ENCODE data around the gene LRRFIP1.

LRRFIP1 gene

GRCh38 chr2:237618449-237618848 is 8.9 kb upstream of the LRRFIP1 start:
- no peak for DNase-seq

GRCh38 chr2:237623428-237624403 is 3.7 kb upstream of the LRRFIP1 start:
- no peak for DNase-seq

GRCh38 chr2:237624565-237624964 is 2.8 kb upstream of the LRRFIP1 start:
- DNase-seq = no peak

GRCh38 chr2:237625216-237625705 is 2.1 kb upstream of the LRRFIP1 start:
- DNase-seq = no peak

GRCh38 chr2:237625777-237626176 is 1.6 kb upstream of the LRRFIP1 start:
- no peak for DNase-seq

GRCh38 chr2:237626813-237627440 is 460 bp upstream of the LRRFIP1 start:
- no peak for DNase-seq

GRCh38 chr2:237628247-237629187 is 1.1 kb downstream of the LRRFIP1 start:
- no peak for DNase-seq

- DNase-seq = no peak
These were observed 1.8 kb downstream of the LRRFIP1 start for GRCh38 chr2:237629188-237629534.

GRCh38 chr2:237629739-237630138 is 2.4 kb downstream of the LRRFIP1 start:
- no peak for DNase-seq

GRCh38 chr2:237630216-237631000 is 3.0 kb downstream of the LRRFIP1 start:
- no peak for DNase-seq

- no peak for DNase-seq
These were observed 3.8 kb downstream of the LRRFIP1 start for GRCh38 chr2:237631007-237631785.

- no peak for DNase-seq
These were observed 4.6 kb downstream of the LRRFIP1 start for GRCh38 chr2:237631801-237632585.

GRCh38 chr2:237633061-237633561 is 5.7 kb downstream of the LRRFIP1 start:
- DNase-seq = no peak

- DNase-seq = no peak
These were observed 9.2 kb downstream of the LRRFIP1 start for GRCh38 chr2:237636578-237636977.

GRCh38 chr2:237637429-237638135 is 10.2 kb downstream of the LRRFIP1 start:
- no peak for DNase-seq

GRCh38 chr2:237638176-237638575 is 10.8 kb downstream of the LRRFIP1 start:
- no peak for DNase-seq

GRCh38 chr2:237639052-237639835 is 11.9 kb downstream of the LRRFIP1 start:
- DNase-seq = no peak

- DNase-seq = no peak
These were observed 12.4 kb downstream of the LRRFIP1 start for GRCh38 chr2:237639836-237640220.
